ENCODE measurements around the gene TPSAB1.

DNA sequence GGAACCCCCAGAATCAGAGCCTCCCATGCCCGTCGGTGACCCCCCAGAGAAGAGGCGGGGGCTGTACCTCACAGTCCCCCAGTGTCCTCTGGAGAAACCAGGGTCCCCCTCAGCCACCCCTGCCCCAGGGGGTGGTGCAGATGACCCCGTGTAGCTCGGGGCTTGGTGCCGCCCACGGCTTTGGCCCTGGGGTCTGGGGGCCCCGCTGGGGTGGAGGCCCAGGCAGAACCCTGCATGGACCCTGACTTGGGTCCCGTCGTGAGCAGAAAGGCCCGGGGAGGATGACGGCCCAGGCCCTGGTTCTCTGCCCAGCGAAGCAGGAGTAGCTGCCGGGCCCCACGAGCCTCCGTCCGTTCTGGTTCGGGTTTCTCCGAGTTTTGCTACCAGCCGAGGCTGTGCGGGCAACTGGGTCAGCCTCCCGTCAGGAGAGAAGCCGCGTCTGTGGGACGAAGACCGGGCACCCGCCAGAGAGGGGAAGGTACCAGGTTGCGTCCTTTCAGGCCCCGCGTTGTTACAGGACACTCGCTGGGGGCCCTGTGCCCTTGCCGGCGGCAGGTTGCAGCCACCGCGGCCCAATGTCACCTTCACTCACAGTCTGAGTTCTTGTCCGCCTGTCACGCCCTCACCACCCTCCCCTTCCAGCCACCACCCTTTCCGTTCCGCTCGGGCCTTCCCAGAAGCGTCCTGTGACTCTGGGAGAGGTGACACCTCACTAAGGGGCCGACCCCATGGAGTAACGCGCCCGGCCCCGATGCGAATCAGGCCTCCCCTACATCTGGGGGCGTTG is 19.5 kb upstream of the TPSAB1 start:
- TF ChIP-seq POLR2A (IDR thresholded peaks at IDR 0.05), result no peak
- TF ChIP-seq, protein P1, sequence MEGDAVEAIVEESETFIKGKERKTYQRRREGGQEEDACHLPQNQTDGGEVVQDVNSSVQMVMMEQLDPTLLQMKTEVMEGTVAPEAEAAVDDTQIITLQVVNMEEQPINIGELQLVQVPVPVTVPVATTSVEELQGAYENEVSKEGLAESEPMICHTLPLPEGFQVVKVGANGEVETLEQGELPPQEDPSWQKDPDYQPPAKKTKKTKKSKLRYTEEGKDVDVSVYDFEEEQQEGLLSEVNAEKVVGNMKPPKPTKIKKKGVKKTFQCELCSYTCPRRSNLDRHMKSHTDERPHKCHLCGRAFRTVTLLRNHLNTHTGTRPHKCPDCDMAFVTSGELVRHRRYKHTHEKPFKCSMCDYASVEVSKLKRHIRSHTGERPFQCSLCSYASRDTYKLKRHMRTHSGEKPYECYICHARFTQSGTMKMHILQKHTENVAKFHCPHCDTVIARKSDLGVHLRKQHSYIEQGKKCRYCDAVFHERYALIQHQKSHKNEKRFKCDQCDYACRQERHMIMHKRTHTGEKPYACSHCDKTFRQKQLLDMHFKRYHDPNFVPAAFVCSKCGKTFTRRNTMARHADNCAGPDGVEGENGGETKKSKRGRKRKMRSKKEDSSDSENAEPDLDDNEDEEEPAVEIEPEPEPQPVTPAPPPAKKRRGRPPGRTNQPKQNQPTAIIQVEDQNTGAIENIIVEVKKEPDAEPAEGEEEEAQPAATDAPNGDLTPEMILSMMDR (IDR thresholded peaks at IDR 0.05), result no peak
- TF ChIP-seq EP300 (IDR thresholded peaks at IDR 0.05), result no peak
